HG03469 (cell line): ENCODE results near the gene ZDHHC23.

Experiments used
- ATAC-seq: cut with Tn5 transposase; IDR thresholded peaks from one replicate; pipeline ENCODE4 v1.9.1; 2021; ENCODE audit warnings: mild to moderate bottlenecking, moderate library complexity, moderate number of reproducible peaks; ENCODE audit not compliant: unreplicated experiment

The ZDHHC23 gene, protein sequence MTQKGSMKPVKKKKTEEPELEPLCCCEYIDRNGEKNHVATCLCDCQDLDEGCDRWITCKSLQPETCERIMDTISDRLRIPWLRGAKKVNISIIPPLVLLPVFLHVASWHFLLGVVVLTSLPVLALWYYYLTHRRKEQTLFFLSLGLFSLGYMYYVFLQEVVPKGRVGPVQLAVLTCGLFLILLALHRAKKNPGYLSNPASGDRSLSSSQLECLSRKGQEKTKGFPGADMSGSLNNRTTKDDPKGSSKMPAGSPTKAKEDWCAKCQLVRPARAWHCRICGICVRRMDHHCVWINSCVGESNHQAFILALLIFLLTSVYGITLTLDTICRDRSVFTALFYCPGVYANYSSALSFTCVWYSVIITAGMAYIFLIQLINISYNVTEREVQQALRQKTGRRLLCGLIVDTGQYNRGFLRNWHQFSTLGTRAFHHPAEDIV

DNA sequence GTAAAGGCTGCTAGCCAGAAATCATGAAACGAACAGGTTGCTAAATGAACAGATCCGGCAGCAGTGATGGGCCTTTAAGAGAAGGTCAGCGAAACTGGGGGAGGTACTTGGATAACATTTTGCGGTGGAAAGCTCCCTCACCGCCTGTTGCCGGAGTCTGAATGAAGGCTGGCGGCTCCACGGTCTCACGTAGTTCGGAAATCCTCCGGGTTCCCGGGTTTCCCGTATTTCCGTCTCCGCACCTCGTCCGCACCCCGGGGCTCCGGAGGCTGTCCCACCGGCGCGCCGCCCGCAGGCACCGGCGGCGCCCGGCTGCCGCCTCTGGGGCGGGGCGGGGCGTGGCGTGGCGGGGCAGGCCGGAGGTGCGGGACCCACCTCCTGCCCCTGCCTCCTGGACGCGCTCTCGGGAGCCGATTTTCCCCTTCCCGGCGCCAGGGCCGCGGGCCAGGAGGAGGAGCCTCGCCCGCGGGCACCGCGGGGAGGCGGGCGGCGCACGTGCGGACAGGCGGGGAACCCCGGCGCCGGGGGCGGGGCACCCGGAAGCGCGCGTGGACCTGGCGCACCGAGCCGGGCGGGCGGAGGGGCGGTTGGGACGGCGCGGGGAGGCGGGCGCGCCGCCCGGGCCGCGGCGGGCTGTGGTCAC is at the start of gene ZDHHC23:
Gene ZDHHC23, plus strand, starts transcription at position 642 of the 643 bp plus-strand sequence. CDS start 790 bp downstream, outside the sequence.
- ATAC-seq, result peak; percentile 47

DNA sequence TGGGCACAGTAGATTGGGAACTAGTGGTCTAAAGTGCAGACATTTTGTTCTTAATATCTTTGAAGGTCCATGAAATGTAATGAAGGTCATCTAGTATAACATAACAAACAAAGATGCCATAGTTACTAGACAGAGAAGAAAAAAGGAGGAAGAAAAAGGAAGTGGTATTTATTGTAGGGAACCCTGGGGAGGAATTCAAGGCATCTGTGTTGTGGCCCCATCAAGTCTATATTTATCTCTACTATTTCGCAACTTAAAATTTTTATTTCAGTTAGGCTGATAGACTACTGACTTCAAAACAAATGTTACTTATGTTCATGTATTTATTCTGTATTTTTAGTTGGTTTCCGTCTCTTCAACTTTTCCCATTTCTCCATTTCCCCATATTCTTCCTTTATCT is 48.9 kb upstream of the ZDHHC23 start:
- no peak for ATAC-seq

DNA sequence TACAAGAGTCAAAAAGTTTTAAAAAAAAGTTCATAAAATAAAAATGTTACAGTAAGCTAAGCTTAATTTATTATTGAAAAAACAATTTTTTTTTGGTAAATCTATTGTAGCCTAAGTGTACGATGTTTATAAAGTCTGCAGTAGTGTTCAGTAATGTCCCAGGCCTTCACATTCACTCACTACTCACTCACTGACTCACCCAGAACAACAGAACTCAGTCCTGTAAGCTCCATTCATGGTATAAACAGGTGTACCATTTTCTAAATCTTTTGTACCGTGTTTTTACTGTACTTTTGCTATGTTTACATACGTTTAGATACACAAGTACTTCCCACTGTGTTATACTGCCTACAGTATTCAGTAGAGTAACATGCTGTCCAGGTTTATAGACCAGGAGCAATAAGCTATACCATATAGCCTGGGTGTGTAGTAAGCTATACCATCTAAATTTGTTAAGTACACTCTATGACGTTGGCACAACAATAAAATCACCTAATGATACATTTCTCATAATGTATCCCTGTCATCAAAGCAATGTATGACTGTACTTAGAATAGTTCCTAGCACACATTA is 41.2 kb upstream of the ZDHHC23 start:
- ATAC-seq, result no peak

DNA sequence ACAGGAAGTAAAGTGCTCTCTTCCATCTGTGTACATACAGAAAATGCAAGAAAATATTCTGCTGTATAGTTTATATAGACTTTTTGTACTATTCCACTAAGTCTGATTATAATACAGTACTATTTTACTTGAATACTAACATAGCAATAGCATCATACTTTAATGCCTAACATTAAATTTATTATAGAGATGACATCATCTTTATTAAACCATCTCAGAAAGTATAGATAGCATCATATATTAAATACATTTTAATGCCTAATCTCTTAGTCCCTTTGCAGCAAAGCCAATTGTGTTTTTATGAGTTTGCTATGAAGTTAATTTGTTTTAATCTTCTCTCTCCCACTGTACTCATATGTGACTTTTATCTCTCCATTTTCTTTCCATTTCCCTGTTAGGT is 39.7 kb upstream of the ZDHHC23 start:
- ATAC-seq, result no peak

DNA sequence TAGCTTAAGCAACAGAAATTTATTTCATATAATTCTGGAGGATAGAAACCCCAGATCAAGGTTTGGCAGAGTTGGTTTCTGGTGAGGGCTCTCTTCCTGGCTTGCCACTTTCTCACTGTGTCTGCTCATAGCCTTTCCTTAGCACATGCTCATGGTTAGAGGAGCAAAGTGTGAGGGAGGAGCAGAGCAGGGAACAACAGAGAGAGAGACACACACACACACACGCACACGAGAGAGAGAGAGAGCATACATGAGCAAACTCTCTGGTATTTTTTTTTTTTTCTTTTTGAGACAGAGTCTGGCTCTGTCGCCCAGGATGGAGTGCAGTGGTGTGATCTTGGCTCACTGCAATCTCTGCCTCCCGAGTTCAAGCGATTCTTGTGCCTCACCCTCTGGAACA is 36.8 kb upstream of the ZDHHC23 start:
- ATAC-seq, result no peak

DNA sequence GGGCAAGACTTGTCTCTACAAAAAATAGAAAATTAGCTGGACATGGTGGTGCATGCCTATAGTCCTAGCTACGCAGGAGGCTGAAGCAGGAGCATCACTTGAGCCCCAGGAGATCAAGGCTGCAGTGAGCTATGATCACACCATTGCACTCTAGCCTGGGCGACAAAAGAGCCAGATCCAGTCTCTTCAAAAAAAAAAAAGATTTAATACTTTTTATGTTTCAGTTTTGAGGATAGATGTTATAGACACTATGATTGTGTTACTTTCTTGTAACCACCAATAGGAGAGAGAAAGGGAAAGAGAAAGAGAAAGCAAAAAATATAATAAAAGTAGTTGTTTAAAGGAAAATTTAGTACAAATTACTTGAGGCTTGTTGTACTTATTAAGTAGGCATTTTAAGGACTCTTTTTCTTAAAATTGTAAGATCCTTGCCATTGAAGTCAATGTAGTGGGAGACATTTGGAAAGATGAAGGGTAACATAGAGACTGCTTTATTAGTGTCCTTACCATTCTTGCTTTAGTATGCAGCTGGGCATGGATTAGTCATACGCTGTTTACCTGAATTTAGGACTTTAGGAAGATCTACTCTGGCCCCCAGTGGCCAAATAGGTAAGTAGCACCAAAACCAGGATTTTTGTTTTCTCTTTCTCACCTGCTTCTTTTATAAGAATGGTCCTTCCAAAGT is 35.1 kb upstream of the ZDHHC23 start:
- ATAC-seq, result peak; percentile 82

DNA sequence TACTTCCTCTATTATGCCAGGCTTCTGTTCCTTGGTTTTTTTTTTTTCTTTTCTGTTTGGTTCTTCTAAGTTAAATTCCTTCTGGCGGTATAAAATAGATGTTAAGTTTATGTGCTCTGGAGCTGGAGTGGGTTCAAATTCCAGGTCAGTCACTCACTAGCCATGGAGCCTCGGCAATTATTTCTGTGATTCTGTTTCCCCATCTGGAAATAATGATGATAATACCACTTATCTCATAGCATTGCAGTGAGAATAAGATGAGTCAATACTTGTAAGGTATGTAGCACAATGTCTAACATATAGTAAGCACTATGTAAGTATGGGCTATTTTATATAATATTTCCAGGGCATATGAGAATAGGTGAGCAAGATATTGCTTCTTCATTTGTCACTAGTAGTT is 33.2 kb upstream of the ZDHHC23 start:
- ATAC-seq, result no peak

DNA sequence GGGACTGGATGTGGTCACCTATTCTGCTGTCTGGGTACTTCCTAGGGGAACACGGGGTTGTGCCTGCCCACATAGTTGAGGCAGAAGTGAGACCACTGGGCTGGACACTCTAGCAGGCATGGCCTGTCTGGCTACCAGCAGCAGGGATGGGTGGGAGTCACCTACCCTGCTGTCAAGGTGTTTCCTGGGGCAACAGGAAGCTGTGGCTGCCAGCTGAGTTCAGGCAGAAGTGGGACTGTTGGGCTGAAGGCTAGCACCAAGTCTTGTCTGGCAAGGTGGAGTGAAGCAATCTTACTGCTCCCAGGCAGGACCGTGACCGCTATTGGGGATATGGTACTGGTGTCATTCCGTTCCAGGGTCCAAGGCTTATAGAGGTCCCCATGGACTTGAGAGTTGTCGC is 20.3 kb upstream of the ZDHHC23 start:
- ATAC-seq, result no peak

DNA sequence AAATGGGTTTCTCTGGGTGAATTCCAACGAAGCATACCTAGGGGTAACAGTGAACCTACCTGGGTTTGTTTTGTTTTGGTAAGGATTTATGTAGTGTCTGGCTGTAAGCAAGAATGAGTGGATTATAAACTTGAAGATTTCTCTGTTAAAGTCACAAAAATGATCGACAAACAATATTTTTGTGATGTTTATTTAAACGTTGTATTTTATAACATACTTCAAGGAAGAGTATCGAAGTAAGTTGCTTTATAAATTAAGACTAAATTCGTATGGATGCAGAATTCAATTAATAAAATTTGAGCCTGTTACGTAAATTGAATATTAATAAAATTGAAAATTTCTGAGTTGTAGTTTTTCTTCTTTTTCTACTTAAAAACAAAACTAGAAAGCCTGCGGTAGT is 982 bp upstream of the ZDHHC23 start:
- no peak for ATAC-seq

DNA sequence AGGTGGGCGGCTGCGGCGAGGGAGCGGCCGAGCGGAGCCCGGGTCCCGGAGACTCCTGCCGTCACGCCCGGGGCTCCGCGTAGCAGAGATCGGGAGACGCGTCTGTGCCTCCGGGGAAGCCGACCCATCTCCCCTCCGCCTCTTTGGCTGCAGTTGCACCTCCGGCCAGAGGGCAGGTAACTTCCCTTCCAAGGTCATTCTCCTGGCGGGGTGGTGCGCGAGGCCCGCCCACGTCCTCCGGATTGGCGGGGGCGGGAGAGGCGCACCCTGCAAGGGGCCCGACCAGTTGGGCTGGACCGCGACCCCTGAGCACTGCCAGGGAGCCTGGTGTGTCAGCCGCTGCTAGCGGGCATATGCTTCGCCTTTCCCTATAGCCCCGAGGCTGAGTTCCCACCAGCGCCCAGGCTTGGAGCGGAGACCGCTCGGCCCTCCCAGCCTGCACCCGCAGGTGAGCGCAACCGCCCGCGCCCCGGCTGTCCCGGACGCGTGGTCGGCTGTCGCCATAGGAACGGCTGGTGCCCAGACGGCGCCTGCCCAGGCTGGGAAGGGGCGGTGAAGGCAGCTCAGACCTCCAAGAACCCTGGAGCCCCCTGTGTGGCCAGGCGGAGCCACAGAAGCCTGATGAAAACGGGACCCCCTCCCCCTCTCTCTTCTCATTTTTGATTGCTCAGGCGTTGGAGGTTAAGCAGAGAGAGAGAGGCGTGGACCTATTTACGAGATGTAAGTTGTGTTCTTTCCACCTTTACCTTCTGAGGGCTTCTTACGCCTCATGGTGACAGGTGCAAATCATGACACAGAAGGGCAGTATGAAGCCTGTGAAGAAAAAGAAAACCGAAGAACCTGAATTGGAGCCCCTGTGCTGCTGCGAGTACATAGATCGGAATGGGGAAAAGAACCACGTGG is 453 bp downstream of the ZDHHC23 start:
- ATAC-seq, result peak; percentile 29

DNA sequence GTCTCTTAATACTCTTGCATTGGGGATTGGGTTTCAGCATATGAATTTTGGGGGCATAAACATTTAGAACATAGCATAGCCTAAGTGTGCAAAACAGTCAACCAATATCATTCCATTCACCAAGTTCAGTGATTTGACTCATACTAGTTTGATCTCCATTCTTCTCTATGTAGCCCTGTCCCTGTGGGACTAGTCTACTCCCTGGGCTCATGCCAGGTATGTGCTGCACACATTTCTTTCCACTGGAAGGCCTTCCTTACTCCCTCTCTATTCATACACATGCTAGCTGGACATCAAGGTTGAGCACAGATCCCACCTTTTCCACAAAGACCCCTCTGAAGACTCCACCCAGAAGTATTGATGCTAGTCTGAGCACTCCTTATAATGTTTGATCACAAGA is 5.1 kb downstream of the ZDHHC23 start:
- ATAC-seq, result no peak

DNA sequence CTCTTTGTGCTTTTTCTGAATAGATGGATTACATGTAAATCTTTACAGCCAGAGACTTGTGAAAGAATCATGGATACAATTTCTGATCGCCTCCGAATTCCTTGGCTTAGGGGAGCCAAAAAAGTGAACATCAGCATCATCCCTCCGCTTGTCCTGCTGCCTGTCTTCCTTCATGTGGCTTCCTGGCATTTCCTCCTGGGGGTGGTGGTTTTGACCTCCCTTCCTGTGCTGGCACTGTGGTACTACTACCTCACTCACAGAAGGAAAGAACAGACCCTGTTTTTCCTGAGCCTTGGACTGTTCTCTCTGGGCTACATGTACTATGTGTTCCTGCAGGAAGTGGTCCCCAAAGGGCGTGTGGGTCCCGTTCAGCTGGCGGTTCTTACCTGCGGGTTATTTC is 5.9 kb downstream of the ZDHHC23 start:
- no peak for ATAC-seq

DNA sequence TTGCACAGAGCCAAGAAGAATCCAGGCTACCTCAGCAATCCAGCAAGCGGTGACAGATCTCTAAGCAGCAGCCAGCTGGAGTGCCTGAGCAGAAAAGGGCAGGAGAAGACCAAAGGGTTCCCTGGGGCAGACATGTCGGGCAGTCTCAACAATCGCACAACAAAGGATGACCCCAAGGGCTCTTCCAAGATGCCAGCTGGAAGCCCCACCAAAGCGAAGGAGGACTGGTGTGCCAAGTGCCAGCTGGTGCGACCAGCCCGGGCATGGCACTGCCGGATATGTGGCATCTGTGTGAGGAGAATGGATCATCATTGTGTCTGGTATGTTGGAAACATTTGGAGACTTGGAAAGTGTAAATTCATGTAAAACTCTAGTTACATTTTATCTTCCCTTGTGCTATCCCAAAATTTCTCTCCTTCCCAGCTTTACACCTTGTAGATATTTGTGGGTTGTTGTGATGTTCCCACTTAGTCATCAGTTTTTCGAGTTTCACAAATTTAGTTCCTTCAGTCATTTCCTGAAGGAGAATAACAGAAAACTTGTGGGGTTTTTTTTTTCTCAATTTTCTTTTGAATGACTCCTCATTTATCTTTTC is 6.4 kb downstream of the ZDHHC23 start:
- no peak for ATAC-seq

DNA sequence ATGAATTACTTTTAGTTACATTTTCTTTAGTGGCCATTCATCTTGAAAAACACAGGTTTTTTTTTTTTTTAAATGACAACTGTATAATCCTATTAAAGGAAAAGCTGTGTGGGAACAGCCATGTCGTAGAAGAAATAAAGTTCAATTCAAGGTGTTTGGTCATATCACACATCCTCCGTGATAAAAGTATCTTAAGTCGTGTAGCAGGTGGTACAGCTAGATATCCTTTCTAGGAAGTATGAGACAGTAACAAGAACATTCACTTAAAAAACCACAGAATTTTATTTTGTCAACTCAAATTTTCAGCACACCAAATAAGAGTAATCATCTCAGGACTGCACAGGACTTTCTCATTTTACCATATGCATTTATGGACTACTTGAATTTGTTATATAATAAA is 16.1 kb downstream of the ZDHHC23 start:
- ATAC-seq, result no peak

DNA sequence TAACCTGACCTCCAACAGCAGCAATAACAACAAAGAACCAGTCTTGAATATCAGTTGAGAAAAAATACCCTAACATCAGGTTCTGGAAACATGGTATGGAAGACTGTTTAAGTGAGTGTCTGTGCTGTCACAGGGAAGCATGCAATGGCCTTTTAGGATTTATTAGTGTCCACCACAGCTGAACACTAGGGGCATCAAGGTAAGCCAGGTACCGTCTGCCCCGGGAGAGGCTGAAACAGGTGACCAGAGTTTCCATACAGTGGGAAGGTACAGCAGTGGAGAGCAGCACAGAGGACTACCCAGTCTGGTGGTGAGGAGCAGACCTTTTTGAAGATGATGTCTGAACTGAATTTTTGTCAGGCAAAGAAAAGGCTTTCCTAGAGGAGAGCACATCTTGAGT is 18.4 kb downstream of the ZDHHC23 start:
- ATAC-seq, result no peak

DNA sequence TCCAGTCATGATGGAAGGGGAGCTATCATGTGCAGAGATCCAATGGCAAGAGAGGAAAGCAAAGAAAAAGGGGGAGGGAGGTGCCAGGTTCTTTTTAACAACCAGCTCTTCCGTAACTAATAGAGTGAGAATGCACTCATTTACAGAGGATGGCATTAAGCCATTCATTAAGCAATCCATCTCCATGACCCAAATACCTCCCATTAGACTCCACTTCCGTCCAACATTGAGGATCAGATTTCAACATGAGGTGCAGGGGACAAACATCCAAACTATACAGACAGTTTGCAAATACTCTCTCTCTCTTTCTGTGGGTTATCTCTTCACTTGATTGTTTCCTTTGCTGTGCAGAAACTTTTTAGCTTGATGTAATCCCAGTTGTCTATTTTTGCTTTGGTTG is 21.2 kb downstream of the ZDHHC23 start:
- ATAC-seq, result no peak

DNA sequence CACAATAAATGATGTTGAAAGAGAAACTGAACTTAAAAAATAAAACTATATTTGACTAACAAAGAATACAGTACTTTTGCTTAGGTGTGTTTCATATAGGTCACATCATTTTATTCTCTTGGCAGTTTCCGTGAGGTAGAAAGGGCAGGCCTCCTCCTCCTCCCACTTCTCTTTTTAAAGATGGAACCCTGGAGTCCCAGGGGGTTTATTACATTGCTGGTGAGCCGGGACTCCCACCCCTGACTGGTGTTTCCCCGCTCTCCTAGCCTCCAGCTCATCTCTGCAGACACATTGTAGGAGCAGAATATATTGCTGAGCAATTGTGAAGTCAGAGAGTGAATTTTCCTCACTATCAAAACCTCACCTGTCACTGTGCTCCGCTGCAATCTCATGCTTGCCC is 30.0 kb downstream of the ZDHHC23 start:
- no peak for ATAC-seq

DNA sequence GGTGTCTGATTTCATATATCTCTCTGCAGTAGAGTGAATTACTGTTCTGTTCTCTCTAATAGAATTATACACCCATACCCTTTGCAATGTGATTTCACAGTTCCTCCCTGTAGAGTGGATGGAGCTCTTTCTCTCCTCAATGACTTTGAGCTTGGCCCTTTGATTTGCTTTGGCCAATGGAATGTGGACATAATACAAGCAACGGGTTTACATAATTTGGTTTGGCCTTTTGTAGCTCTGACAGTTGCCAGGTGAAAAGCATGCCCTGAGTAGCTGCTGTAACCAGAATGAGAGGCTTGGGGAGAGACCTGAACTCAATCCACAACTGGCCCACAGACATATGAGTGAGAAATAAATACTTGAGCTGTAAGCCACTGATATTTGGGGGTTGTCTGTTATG is 32.1 kb downstream of the ZDHHC23 start:
- ATAC-seq, result no peak

DNA sequence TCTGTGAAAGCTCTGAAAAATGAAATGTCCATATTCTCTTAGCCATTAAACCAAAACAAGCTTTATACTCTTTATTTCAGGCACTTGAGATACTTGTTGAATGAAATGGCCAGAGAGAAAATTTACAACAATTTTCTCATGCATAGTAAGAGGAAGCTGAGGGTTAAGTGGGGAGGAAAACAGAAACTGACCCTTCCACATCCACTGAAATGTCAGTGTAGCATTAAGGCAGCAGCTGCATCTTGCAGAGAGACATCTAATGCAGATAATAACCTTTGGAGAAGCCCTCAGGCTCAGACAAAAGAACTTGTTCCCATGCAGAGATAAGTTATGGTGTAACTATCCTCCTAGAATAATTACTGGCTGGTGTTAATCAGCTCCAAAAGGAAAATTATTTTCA is 34.0 kb downstream of the ZDHHC23 start:
- ATAC-seq, result no peak

DNA sequence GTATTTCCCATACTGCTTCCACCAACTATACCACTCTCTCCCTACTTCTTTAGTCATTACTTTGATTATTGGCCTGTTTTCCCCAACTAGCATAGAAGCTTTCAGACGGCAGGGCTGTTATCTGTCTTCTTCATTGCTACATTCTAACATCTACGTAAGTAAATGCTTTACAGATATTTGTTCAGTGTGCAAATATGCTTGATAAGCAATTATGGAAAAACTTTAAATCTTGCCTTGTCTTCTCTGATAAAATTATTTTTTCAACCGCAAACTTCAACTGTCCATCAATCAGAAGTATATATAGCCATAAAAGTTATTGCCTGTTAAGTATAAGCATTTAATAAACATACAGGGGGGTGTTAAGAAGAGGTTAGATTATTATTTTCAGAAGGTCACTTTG is 35.7 kb downstream of the ZDHHC23 start:
- no peak for ATAC-seq
